Esophagus squamous epithelium (tissue), 5 donors: ENCODE data around the gene FZR1. TPM values are rescaled to one million over a fixed set of nuclear protein-coding genes. Genes with fewer than 3 reads are reported as not detected.
A peak's percentile ranks its signal among the peaks of the same experiment; 100 is the strongest.

Experiments
- DNase-seq: peaks from one replicate; lab custom pipeline; 2025; lab: John Stamatoyannopoulos, UW
- H3K27ac ChIP-seq, 4 donors: fragments of 200-600 bp; sonication (generic); one replicate each; pipeline ENCODE4 v1.5.1; 2016 to 2019; ENCODE audit warnings: mild to moderate bottlenecking in 1 of 4
- H3K27me3 ChIP-seq, 4 donors: fragments of 200-600 bp; sonication (generic); 1 replicate in 3 of 4; 2 replicates in 1 of 4; pipeline versions ENCODE4 v1.5.1 to v1.6.0; 2017 to 2021; ENCODE audit warnings: antibody characterized with exemption in 1 of 4
- H3K36me3 ChIP-seq, 3 donors: fragments of 200-600 bp; sonication (generic); one replicate each; pipeline ENCODE4 v1.5.1; 2016 to 2019
- H3K4me1 ChIP-seq, 3 donors: fragments of 200-600 bp; sonication (generic); one replicate each; pipeline ENCODE4 v1.5.1; 2017 to 2019
- H3K4me3 ChIP-seq, 4 donors: fragments of 200-600 bp; sonication (generic); 1 replicate in 3 of 4; 2 replicates in 1 of 4; pipeline ENCODE4 v1.5.1; 2016 to 2019; ENCODE audit warnings: mild to moderate bottlenecking in 2 of 4, moderate library complexity in 1 of 4
- H3K9me3 ChIP-seq, 3 donors: fragments of 200-600 bp; sonication (generic); one replicate each; pipeline ENCODE4 v1.5.1; 2016 to 2019
- POLR2A ChIP-seq, 4 donors: fragments of 450-650 bp; IDR thresholded peaks; one replicate each; pipeline ENCODE4 v1.6.1; 2017; ENCODE audit warnings: antibody characterized with exemption in 4 of 4, mild to moderate bottlenecking in 4 of 4, moderate library complexity in 3 of 4
- WGBS, 2 donors: methylation state at CpG; one replicate each; pipeline ENCODE4 v1.1.5; 2018; 5-methylcytosine and 5-hydroxymethylcytosine counted together
- intact Hi-C: fragments of 100-400 bp; cut with DNase I; formaldehyde crosslinking; loops from one replicate; pipeline ENCODE4 v1.15.0; 2022
- total RNA-seq, 4 donors: library from RNA; depleted of rRNA; stranded (reverse); fragments of >200 nt; gene quantifications; one replicate each; pipeline ENCODE4 v1.1.0, GENCODE V29; 2016
- TF ChIP-seq, protein P1 (sequence below), 6 experiments: fragments of 450-650 bp in 4 of 6; fragments of 200-600 bp in 2 of 6; sonication (generic) in 2 of 6; IDR thresholded peaks; one replicate each; pipeline ENCODE4 v1.5.1; 2016 to 2019; ENCODE audit warnings: antibody characterized with exemption in 6 of 6, mild to moderate bottlenecking in 4 of 6, moderate library complexity in 4 of 6
- donor health status: DM: yes; HTN: yes; CAD: no.

FZR1 gene
- total RNA-seq, 4 donors from 2014 or later = 26.5 to 46.8 (median 27.2) TPM

DNA sequence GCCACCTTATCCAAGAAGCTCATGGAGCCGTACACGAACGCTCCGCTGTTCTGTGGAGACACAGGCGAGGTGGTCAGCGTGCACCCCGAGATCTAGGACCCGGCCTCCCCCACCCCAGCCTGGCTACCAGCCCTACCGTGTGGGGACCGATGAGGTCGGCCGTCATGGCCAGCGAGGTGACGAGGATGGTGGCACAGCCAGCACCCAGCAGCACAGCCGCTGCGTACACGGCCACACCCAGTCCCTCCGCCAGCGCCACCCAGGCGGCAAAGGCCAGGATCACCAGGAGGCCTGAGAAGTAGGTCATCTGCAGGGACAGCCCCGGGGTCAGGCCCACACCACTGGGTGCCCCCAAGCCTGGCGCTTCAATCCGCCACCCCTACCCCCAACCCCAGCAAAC lies 40.0 kb downstream of the FZR1 start:
- Histone ChIP-seq H3K4me3 (no peak overlapping the region), H3K27me3 (no peaks in the 10 kb centered on the region), H3K36me3 (peaks cover 0 to 67% (median 3%) of the 10 kb centered on the region in 3 donors), H3K9me3 (no peaks in the 10 kb centered on the region), H3K27ac (no peak overlapping the region), H3K4me1 (peaks cover 0 to 19% (median 0%) of the 10 kb centered on the region in 3 donors)
- whole genome bisulfite sequencing, 2 donors = 89% methylated on average over 8 of the region's 23 CpGs; no CpG with 5 or more reads in 1 of the 2 donors
- TF ChIP-seq, protein P1, sequence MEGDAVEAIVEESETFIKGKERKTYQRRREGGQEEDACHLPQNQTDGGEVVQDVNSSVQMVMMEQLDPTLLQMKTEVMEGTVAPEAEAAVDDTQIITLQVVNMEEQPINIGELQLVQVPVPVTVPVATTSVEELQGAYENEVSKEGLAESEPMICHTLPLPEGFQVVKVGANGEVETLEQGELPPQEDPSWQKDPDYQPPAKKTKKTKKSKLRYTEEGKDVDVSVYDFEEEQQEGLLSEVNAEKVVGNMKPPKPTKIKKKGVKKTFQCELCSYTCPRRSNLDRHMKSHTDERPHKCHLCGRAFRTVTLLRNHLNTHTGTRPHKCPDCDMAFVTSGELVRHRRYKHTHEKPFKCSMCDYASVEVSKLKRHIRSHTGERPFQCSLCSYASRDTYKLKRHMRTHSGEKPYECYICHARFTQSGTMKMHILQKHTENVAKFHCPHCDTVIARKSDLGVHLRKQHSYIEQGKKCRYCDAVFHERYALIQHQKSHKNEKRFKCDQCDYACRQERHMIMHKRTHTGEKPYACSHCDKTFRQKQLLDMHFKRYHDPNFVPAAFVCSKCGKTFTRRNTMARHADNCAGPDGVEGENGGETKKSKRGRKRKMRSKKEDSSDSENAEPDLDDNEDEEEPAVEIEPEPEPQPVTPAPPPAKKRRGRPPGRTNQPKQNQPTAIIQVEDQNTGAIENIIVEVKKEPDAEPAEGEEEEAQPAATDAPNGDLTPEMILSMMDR (IDR thresholded peaks at IDR 0.05) = no peak
- intact Hi-C loops = loop anchor here (5.0 to 10.0 kb wide), 2 partner anchors 76 to 159 kb away; partner anchors contain the start of genes PIP5K1C and TJP3
- no peak for DNase-seq

DNA sequence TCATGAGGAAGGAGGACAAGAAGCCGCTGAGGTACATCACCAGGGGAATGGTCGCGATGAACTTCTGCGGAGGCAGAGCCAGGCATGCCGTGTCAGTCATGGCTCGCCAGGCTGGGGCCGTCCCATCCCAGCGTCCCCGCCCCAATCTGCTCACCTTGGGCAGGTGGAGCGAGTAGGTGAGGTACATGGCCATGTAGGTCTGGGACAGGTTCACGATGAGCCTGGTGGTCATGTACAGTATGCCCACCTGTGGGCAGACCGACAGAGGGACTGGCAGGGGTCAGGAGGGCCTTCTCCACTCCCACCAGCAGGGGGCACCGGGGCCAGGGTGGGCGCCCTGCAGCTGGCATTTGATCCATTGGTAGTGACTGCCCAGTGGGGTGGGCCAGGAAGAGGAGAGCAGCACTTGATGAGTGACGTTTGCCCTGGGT lies 41.2 kb downstream of the FZR1 start:
- Histone ChIP-seq H3K9me3 (no peaks in the 10 kb centered on the region), H3K4me3 (no peak overlapping the region), H3K27me3 (no peaks in the 10 kb centered on the region), H3K36me3 (peaks cover 0 to 67% (median 3%) of the 10 kb centered on the region in 3 donors), H3K4me1 (peaks cover 0 to 19% (median 0%) of the 10 kb centered on the region in 3 donors), H3K27ac (no peak overlapping the region)
- intact Hi-C loops = loop anchor here (5.0 to 10.0 kb wide), 2 partner anchors 75 to 157 kb away; partner anchors contain the start of genes PIP5K1C and TJP3
- WGBS, 2 donors = 70 to 78% methylated on average over 2 to 6 of the region's 15 CpGs
- TF ChIP-seq, protein P1 (IDR thresholded peaks at IDR 0.05) = peak; percentile 9 to 57 (median 28)
- no peak for TF ChIP-seq POLR2A (IDR thresholded peaks at IDR 0.05)
- no peak for DNase-seq

DNA sequence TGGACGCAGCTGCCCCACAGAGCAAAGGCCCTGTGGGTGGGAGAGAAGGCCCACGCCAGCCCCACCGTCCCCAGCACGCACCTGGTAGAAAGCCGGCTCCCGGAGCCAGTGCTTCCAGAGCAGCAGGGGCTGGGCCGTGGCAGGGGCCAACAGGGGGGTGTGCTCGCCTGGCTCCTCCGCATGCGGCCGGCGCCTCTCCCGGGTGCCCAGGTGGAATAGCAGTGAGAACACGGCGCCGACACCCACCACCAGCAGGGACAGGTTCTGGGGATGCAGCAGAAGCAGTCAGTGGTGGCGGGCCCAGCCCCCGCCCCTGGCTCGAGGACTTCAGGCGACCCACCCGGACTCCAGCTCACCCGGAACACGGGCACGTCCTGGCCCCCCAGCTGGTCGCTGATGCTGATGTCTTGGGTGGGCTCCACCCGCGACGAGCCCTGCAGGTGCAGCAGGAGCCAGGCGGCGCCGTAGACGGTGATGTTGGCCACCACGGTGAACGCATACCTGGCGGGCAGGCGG lies 41.7 kb downstream of the FZR1 start:
- H3K9me3 ChIP-seq = no peaks in the 10 kb centered on the region
- H3K4me1 ChIP-seq = peaks cover 0 to 22% (median 0%) of the 10 kb centered on the region in 3 donors
- H3K36me3 ChIP-seq = peaks cover 0 to 66% (median 3%) of the 10 kb centered on the region in 3 donors
- intact Hi-C loops = loop anchor here (5.0 to 10.0 kb wide), 2 partner anchors 74 to 157 kb away; partner anchors contain the start of genes PIP5K1C and TJP3
- WGBS, 2 donors = no CpG with 5 or more reads among the region's 36 CpGs
- no peaks in the 10 kb centered on the region for H3K27me3 ChIP-seq
- no peak overlapping the region for H3K27ac ChIP-seq
- no peak for DNase-seq
- TF ChIP-seq, protein P1 (IDR thresholded peaks at IDR 0.05) = peak in 1 of 6 experiments; percentile 2
- TF ChIP-seq POLR2A (IDR thresholded peaks at IDR 0.05) = no peak
- no peak overlapping the region for H3K4me3 ChIP-seq

DNA sequence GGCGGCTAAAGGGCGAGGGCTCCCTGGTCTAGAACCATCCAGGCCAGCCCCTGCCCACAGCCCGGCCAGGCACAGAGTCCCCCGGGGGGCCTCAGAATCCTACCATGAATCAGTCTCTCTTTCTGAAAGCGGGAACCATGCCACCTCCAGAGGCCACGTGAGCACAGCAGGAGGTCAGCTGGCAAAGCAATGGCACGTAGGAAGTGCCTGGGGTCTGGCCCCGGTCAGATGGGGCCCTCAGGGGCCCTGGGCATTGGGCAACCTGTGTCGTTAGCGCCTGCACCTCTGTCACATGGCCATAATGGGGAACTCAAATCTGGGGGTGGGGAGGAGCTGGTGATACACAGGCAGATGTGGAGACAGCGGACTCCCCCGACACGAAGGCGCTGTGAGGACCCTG lies 42.5 kb downstream of the FZR1 start:
- H3K4me1 ChIP-seq = peaks cover 0 to 22% (median 3%) of the 10 kb centered on the region in 3 donors
- WGBS, 2 donors = 83 to 94% methylated on average over 6 to 8 of the region's 14 CpGs
- intact Hi-C loops = loop anchor here (5.0 to 10.0 kb wide), 2 partner anchors 74 to 156 kb away; partner anchors contain the start of genes PIP5K1C and TJP3
- H3K36me3 ChIP-seq = peaks cover 0 to 58% (median 3%) of the 10 kb centered on the region in 3 donors
- TF ChIP-seq, protein P1 (IDR thresholded peaks at IDR 0.05) = no peak
- TF ChIP-seq POLR2A (IDR thresholded peaks at IDR 0.05) = no peak
- no peak overlapping the region for H3K27ac ChIP-seq
- H3K4me3 ChIP-seq = no peak overlapping the region
- no peak for DNase-seq
- no peaks in the 10 kb centered on the region for H3K27me3 ChIP-seq
- H3K9me3 ChIP-seq = no peaks in the 10 kb centered on the region

DNA sequence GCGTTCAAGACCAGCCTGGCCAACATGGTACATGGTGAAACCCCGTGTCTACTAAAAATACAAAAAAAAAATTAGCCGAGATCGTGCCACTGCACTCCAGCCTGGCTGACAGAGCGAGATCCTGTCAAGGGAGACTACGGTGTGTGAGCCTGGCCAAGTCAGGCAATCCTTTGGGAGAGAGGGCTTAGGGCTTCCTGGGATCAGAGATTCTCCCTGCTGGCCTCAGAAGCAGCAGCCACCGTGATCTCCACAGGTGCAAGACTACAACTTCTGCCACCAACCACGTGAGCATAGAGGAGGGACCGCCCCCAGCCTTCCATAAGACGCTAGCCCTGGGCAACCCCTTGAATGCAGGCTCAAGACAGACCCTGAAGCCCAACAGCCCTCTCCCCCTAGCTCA lies 43.7 kb downstream of the FZR1 start:
- Histone ChIP-seq H3K36me3 (peaks cover 0 to 46% (median 3%) of the 10 kb centered on the region in 3 donors), H3K27ac (no peak overlapping the region), H3K9me3 (no peaks in the 10 kb centered on the region), H3K4me3 (no peak overlapping the region), H3K27me3 (no peaks in the 10 kb centered on the region), H3K4me1 (peaks cover 0 to 30% (median 7%) of the 10 kb centered on the region in 3 donors)
- intact Hi-C loops = loop anchor here (5.0 to 10.0 kb wide), 2 partner anchors 72 to 155 kb away; partner anchors contain the start of genes PIP5K1C and TJP3
- no peak for DNase-seq
- no peak for TF ChIP-seq POLR2A (IDR thresholded peaks at IDR 0.05)
- TF ChIP-seq, protein P1 (IDR thresholded peaks at IDR 0.05) = no peak
- WGBS, 2 donors = 80 to 91% methylated on average over 9 of the region's 10 CpGs
